HG03565 (cell line): Measurements from ENCODE around the gene NRM.
"Not testable (repeated sequence)": the region's sequence is repeated elsewhere in the genome, so short reads cannot be mapped to it uniquely, and the experiment has no call there.

Experiments
- ATAC-seq: cut with Tn5 transposase; IDR thresholded peaks from one replicate; pipeline ENCODE4 v1.9.1; 2021; ENCODE audit warnings: mild to moderate bottlenecking, moderate library complexity; ENCODE audit not compliant: unreplicated experiment

The NRM gene, protein sequence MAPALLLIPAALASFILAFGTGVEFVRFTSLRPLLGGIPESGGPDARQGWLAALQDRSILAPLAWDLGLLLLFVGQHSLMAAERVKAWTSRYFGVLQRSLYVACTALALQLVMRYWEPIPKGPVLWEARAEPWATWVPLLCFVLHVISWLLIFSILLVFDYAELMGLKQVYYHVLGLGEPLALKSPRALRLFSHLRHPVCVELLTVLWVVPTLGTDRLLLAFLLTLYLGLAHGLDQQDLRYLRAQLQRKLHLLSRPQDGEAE

DNA sequence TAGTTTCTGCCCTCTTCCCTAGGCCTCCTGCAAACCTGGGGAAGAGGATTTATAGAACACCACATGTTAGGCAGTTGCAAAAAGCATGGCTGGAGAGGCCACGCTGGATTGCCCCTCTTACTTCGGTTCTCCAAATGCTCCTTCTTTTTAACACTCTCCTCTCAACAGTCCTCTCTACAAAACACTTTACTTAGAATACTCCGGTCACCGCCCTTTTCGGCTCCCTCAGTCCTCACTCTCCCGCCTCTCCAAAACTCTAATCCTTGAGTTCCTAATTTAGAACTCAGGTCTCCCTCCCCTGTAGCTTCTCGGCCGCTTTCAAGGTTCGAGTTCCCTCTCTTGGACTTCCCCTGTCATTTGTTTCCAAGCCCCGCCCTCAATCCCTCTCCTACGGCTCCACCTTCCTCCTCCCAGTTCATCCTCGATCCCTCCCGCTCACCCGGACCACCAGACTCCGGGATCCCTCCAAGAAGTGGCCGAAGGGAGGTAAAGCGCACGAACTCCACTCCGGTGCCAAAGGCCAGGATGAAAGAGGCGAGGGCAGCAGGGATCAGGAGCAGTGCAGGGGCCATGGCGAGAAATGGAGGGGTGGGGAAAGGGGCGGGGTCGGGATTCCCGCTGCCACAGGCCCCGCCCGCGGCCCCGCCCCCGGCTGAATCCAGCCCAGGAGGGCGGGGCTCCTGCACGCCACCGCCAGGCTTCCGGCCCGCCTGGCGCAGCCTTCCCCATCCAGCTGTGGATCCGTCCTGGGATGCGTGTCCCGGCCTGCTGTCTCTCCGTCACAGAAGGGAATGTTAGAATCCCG, at the start of gene NRM:
Gene NRM, minus strand, starts transcription at position 582 of the 805 bp plus-strand sequence. Its CDS starts 10 bp downstream, at position 572.
- no peak for ATAC-seq

DNA sequence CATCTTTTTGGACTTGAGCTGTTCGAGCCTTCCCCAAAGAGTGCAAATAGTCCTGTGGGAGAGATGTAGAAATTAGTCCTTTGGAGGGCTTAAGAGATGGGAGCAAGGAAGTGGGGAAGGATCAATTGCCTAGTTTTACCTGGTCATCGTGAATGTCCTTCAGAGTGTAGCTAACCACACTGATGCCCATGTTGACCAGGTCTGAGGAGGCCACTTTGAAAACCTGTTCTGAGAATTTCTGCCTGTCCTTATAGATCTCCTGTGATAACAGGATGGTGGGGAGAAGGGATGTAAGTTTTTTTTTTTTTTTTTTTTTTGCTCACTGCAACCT, 49.7 kb upstream of the NRM start:
- no peak for ATAC-seq

DNA sequence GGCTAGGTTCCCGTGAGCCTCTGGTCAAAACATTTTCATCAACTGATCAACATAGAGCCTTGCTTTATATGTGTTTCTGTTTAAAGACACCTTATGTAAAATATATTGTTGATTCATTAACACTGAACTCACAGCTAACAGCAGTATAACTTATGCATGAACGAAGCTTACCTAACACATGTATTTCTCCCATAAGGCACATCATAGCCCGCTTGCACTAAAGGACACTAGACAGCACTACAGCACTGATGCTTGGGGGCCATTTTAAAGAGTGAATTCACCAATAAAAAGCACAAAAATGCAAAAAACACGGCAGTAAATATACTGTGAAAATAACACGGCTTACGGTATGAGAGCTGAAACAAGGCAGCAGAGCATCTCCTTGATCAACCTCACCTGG, 47.7 kb upstream of the NRM start:
- ATAC-seq = no peak

DNA sequence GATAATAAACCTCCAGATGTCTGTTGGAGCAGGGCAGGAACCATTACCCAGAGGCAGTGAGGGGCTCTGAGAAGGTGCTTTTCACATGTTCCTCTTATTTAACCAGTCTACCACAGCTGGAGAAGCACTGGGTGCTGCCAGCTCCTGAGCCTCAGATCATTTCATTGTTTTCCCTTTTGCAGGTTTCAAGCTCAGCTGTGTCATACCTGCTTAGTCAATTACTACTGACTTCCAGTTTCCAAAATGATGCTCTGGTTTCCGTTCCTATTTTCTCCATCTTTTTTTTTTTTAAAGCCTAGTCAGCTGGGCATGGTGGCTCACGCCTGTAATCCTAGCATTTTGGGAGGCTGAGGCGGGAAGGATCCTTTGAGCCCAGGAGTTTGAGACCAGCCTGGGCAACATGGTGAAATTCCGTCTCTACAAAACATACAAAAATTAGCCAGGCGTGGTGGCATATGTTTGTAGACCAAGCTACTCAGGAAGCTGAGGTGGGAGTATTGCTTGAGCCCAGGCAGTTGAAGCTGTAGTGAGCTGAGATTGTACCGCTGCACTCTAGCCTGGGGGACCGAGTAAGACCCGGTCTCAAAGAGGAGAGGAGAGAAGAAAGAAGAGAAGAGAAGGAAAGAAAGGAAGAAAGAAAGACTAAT, 45.0 kb upstream of the NRM start:
- no peak for ATAC-seq

DNA sequence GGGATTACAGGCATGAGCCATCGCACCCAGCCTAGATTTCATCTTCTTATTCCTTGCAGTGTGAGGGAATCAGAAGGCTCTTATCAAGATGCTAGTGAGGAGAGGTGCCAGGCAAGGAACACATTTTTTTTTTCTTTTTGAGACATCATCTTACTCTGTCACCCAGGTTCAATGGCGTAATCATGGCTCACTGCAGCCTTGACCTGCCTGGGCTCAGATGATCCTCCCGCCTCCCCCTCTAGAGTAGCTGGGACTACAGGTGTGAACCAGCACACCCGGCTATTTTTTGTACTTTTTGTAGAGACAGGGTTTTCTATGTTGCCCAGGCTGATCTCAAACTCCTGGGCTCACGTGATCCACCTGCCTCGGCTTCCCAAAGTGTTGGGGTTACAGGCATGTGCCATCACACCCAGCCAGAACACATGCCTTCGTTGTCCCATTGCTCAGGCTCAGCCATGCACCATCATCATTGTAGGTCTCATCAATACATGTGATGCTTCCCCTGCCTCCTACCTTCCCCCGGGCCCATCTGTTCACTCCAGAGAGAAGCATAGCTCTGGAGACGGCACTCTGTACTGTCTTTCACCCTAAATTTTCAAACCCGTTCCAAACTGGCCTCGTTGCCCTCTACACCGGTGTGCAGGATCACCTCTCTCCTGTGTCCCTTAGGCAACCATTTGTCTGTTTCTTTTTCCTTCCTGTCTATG, 41.6 kb upstream of the NRM start:
- ATAC-seq = no peak

DNA sequence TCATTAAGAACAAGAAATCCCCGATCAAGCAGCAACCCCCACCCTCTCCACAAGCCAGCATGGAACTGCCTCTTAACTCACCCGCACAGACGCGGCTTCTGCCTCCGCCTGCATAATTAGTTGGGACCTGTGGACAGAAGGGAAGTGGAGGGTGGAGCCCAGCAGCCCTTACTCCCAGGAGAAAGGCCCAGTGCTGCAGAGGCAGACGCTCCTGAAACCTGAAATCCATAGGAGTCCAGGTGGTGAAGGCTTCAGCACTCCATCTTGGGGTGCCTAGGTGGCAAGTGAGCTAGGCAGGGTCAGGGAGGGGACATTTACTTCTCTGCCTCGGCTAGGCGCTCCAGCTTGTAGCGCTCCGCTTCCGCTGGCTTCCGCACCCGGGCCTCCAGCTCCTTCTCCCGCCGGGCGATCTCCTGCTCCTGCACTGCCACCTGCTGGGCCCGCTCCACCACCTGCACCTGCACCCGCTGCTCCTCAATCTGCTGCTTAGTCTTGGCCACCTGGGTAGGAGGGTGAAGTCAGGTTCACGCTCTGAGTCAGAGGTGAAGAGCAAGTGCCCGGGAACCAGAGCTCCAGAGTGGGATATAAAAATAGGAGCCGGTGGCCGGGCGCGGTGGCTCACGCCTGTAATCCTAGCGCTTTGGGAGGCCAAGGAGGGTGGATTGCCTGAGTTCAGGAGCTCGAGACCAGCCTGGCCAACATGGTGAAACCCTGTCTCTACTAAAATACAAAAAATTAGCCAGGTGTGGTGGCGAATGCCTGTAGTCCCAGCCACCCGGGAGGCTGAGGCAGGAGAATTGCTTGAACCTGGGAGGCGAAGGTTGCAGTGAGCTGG, 40.0 kb upstream of the NRM start:
- ATAC-seq = no peak

DNA sequence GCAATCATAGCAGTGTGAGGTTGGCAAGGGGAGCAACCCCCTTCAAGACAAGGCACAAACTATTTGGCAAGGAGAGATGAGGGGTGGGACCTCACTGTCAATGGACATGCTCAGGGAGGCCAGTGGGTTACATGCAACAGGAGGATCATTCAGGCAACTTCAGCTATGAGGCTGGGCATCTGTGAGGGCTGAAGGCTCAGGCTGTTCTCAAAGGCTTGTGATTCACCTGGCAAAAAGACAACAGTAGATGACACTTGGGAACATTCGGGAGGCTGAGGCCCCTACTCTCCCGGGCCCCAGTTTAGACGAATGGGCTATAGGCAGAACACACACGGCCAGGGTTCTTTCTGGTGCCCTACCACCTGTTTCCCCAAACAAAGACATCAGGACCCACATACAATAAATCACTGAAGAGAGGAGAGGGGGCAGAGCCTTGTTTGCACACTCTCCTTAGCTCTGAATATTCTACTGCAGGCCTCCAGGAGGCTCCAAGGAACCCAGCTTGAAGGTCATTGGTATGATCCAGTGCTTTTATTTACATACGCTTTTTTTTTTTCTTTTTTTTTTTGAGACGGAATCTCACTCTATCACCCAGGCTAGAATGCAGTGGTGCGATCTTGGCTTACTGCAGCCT, 37.3 kb upstream of the NRM start:
- no peak for ATAC-seq

DNA sequence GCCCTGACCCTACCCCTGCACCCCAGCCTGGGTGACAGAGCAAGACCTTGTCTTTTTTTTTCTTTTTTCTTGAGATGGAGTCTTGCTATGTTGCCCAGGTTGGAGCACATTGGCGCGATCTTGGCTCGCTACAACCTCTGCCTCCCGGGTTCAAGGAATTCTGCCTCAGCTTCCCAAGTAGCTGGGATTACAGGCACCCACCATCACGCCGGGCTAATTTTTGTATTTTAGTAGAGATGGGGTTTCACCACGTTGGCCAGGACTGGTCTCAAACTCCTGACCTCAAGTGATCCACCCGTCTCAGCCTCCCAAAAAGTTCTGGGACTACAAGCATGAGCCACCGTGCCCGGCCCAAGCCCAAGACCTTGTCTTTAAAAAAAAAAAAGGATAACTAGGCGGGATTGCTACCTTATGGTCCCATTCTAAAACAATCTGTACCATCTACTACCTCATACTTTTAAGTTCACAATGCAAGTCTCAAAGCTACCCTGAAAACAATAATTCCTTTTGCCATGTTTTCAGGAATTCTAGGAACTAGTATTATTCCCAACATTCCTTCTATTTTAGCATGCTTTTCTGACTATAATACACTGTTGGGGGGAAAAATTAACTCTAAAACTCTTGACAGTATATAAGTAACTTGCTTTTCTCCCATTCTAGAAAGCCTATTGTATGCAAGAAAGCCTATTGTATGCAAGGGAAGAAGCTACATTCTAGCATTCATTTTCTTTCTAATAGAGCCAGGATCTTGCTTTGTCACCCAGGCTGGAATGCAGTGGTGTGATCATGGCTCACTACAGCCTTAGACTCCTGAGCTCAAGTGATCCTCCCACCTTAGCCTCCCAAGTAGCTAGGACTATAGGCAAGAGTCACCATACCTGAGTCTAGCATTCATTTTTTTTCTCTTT, 36.0 kb upstream of the NRM start:
- no peak for ATAC-seq

DNA sequence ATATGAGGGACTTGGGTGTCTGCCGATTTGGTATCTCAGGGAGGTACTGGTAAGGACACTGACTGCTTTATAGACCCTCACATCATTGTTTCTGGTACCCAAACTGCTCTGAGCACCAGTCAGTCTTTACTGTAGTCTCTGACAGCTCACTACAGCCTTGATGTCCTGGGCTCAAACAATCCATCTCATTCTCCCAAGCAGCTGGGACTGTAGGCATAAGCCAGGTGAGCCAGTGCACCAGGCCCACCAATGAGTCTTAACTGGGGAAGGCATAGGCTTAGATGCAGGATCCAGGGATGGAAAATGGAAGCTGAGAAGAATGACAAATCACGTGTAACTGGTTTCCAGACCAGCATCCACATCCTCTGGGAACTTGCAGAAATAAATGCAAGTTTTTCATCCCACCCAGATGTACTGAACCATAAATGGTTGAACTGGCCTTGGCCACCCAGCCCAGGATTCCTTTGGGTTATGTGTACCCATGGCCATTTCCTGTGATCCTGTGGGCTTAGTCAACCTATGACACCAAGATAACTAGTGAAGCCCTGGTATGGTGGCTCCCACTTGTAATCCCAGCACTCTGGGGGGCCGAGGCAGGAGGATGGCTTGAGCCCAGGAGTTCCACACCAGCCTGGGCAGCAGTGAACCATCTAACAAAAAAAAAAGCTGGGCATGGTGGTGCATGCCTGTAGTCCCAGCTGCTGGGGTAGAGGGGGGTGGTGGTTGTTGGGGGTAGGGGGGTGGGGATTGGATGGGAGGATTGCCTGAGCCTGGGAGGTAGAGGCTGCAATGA, 35.1 kb upstream of the NRM start:
- no peak for ATAC-seq

DNA sequence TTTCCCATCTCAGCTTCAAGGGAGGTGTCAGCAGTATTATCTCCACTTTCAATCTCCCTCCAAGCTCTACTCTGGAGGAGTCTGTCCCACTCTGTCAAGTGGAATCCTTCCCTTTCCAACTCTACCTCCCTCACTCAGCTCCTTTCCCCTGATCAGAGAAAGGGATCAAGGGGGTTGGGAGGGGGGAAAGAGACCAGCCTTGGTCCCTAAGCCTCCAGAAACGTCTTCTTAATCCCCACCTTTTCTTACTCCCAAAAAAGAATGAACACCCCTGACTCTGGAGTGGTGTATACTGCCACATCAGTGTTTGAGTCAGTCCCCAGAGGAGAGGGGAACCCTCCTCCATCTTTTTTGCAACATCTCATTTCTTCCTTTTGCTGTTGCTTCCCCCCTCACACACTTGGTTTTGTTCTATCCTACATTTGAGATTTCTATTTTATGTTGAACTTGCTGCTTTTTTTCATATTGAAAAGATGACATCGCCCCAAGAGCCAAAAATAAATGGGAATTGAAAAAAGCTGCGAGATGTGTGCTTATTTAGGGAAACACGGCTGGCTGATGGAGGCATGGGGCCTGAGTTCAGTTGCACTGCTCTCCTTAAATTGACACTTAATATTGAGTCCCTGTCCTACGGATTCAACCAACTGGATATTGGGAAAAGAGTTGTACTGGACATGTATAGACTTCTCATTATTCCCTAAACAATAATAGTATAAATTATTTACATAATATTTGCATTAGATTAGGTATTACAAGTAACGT, 34.3 kb upstream of the NRM start:
- ATAC-seq = no peak

DNA sequence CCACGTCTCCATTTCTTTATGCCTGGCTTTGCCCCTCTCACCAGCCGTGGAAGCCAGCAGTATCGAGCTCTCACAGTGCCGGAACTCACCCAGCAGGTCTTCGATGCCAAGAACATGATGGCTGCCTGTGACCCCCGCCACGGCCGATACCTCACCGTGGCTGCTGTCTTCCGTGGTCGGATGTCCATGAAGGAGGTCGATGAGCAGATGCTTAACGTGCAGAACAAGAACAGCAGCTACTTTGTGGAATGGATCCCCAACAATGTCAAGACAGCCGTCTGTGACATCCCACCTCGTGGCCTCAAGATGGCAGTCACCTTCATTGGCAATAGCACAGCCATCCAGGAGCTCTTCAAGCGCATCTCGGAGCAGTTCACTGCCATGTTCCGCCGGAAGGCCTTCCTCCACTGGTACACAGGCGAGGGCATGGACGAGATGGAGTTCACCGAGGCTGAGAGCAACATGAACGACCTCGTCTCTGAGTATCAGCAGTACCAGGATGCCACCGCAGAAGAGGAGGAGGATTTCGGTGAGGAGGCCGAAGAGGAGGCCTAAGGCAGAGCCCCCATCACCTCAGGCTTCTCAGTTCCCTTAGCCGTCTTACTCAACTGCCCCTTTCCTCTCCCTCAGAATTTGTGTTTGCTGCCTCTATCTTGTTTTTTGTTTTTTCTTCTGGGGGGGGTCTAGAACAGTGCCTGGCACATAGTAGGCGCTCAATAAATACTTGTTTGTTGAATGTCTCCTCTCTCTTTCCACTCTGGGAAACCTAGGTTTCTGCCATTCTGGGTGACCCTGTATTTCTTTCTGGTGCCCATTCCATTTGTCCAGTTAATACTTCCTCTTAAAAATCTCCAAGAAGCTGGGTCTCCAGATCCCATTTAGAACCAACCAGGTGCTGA, 33.3 kb upstream of the NRM start:
- ATAC-seq = not testable (repeated sequence)

DNA sequence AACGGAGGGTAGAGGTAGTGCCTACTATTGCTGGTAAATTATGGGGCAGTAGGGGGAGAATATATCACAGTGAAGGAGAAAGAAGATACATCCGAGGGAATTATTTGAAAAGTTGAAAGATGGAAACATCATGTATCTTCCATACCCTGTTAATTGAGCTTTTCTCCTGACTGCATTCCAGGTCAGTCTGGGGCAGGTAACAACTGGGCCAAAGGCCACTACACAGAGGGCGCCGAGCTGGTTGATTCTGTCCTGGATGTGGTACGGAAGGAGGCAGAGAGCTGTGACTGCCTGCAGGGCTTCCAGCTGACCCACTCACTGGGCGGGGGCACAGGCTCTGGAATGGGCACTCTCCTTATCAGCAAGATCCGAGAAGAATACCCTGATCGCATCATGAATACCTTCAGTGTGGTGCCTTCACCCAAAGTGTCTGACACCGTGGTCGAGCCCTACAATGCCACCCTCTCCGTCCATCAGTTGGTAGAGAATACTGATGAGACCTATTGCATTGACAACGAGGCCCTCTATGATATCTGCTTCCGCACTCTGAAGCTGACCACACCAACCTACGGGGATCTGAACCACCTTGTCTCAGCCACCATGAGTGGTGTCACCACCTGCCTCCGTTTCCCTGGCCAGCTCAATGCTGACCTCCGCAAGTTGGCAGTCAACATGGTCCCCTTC, 32.5 kb upstream of the NRM start:
- not testable (repeated sequence) for ATAC-seq

DNA sequence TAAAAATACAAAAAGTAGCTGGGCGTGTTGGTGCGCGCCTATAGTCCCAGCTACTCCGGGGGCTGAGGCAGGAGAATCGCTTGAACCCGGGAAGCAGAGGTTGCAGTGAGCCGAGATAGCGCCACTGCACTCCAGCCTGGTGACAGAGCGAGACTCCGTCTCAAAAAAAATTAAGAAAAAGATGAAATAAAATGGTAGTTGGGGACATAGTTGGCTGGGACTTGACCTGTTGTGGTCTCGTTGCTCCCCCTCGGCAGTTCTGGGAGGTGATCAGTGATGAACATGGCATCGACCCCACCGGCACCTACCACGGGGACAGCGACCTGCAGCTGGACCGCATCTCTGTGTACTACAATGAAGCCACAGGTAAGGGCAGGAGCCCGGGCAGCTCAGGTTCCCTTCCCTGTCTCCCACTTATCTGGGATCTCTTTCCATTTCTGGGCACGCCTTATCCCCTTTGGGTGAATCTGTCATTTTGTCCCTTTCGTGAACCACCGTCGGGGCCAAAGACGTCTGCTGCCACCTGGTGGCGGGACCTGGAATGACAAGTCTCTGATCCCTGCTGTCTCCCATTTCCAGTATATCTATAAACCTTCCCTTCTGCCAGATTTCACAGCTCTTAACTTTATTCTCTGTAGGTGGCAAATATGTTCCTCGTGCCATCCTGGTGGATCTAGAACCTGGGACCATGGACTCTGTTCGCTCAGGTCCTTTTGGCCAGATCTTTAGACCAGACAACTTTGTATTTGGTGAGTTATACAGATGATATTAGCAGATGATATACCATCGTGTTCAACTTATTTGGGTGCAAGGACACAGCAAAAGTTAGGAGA, 31.7 kb upstream of the NRM start:
- ATAC-seq = no peak

DNA sequence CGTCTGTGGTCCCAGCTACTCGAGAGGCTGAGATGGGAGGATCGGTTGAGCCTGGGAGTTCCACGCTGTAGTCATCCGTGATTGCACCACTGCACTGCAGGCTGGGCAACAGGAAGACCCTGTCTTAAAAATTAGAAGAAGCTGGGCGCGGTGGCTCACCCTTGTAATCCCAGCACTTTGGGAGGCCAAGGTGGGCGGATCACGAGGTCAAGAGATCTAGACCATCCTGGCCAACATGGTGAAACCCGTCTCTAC, 31.2 kb upstream of the NRM start:
- not testable (repeated sequence) for ATAC-seq
